GM04503 (cell line): ENCODE data around the gene RUNX1.
"Not testable (repeated sequence)": the region's sequence is repeated elsewhere in the genome, so short reads cannot be mapped to it uniquely, and the experiment has no call there.

Experiments used
- DNase-seq: peaks from one replicate; pipeline ENCODE4 v3.0.0-alpha.2; 2012; ENCODE audit warnings: low read depth

Gene RUNX1

DNA sequence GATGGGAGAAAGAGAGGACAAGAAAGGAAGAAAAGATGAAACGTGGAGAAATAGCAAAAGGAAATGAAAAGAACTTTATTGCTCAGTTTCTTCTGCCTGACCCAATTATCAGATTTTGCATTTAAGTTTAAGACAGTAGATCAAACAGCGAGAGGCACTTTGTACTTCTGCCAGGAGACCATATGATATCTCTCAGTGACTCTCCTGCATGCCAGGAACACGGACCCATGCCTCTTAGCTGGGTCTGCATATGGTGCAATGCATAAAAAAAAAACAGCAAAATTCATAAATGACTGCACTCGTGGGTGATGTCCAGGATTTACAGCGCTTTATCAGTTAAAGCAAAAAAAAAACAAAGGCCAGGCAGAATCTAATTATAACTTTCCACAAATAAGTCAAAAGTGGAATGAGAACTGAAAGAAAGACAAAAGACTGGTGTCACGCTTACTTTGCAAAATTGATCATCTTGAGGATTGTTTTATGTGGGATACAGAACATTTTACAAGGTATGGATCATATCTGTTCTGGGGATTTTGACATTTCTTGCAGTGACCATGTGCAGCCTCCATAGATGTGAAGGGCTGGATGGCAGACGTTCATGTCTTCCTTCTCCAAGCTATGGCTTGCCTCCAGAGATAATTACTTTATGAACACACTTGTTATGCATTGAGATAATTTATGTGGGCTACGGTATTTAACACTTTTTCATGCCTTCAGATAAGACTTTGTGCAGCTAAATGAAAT is 79.5 kb downstream of the RUNX1 start:
- no peak for DNase-seq

DNA sequence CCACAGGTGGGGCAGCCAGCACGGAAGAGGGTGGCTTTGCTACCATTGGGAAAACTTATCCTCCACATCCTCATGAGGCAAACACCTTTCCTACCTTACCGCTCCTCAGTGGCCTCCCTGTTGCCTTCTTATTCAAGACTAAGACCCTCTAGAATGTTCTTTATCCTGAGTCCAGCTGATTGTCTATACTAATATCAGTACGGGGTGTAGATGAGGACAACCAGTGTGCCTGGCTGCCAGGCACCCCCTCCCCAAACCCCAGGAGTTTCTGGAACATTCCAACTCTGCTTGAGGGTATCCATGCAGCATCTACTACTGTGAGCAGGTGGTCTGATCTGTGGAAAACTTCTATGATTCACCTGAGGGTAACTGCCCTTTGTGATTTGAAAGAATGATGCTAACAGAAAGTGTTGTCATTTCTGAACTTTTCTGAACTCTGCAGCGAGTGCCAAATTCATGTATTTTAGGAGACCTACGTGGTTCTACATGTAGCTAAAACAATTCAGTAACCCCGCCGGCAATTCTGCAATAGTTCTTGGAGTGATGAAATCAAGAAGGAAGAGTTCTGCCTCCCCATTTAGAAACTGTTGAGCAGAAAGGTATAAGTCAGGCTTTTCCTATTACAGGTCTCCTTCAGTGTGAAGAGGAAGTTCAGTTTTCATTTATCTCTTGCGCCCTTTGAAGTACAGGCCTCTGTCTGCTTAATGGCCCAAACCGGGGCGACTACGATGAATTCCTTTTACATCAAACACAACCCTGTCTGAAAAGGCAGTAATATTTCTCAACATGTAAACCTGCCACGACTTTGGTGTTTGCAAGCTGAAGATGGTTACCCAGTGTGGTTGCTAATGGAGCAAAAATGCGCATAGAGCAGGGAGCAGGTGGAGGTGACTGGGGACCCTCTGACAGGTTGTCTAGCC is 80.4 kb downstream of the RUNX1 start:
- no peak for DNase-seq

DNA sequence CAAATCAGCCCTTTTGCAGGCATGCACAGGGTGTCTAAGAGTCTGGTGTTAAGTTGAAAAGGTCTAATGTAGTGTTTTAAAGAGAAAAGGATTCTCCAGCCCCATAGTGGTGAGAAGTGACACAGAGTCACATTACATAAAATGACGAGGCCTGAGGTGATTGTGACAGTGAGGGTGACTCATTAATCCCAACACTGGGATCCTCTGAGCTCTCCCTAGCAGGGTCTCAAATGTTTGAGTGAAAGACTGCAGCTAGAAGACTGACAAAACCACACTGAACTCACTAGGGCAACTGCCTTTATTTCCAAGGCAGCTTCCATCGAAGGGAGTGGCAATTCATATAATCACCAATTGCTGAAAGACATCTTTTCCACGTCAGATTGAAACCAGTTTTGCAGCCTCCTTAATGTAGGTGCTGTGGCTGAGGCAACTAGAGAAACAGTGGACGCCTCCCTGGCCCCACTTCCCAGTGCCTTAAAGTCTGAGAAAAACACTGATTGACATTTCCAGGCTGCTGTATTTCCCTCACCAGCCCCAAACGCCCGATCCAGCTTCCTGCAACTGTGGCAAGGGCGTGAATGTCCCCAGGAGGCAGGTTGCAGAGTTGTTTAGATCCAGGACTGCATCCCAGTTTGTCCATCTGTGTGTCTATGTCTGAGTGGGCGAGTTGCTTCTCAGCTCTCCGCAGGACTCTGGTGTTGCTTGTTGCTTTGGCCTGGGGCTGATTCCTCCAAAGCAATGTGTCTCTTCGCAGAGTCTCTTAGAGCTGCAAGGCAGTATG is 81.4 kb downstream of the RUNX1 start:
- DNase-seq, result no peak

DNA sequence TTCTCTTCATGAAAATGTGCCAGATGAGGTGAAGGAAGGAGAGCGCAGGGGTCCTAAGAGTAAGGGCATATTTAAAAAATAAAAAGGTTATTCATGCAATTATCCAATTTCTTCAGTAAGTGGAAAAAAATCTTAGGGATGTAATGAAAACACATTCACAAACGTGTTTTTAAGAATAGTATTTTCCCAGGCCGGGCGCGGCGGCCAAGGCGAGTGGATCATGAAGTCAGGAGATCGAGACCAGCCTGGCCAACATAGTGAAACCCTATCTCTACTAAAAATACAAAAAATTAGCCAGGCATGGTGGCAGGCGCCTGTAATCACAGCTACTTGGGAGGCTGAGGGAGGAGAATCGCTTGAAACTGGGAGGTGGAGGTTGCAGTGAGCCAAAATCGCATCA is 82.2 kb downstream of the RUNX1 start:
- DNase-seq, result not testable (repeated sequence)

DNA sequence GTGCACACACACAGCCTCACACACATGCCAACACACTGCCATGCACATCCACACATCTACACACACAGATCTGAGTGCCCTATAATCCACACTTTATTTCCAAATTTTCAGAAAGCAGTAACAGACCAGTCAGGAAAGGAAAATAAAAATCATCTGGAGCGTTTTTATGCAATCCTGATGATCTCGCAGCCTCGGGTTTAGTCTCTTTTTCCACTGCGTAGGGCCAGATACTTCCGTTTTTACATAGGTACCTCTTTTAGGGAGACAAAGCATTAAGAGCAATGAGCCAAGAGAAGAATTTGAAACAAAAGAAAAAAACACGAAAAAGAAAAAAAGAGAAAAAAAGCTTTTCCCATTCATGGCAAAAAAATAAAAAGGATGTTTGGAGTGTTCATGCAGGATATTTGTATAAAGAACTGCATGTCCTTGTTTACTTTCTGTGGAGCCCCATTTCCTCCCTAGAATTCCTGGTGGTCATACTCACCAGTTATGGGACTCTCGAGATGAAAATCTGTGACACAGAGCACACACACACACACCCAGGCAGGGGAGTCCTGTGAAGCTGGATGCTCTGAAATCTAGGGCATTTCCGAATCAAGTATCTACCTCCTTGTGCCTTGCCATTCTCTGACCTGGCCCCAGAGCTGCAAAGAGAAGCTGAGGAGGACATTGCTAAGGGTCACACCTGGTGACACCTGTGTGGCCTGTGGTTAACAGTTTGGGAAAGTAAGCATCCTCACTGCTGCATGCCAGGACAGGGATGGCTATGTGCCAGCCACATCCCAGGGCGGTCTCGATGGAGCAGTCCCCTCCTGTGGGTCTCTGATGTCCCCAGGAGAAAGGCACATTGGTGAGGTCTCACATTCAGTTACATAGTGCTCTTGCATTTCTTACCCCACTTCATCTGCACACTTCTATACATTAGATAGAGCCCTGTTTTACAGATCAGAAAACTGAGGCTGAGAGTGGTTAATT is 83.6 kb downstream of the RUNX1 start:
- DNase-seq, result no peak

DNA sequence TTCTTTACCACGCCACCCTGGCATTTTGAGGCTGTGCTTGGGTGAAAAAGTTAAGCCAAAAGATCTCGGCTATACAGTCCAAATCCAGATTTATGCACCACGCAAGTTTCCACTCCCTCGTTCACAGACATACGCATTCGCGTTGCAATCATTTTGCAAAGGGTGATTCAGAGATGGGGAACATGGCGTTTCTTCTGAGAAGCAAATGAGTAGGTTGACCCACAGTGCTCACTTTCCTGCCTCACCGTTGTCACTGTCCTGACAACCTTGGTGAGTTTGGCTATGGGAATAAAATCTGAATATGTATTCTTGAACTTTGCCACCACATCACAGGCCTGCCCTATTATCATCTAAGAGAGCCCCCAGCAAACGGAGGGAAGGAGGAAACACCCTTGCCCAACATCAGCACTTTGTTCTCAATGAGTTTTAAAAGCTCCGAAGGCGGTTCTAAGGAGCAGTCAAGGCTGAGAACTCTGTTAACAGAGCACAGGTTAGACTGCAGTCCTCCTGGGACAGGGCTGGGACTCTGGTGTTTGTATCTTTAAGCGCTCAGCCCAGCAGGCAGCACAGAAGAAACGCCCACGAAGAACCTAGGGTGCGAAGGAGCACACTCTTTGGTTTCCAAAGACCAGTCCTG is 86.4 kb downstream of the RUNX1 start:
- no peak for DNase-seq

DNA sequence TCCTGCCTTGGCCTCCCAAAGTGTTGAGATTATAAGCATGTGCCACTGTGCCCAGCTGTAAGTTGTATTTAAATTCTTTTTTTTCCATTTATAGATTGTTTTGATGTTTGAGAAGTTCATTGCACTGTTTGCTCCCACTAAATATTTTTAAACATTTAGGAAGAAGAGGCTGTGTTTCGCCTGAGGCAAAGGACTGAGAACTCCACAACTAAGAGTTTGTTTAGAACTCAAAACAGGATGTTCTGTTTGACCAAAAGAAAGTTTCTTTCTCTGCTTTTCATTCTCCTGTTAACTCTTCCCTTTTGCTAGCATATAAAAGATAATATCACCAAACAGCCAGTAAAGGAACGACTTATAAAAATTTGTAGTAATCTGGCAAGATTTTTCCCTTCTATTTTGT is 87.0 kb downstream of the RUNX1 start:
- DNase-seq, result no peak

DNA sequence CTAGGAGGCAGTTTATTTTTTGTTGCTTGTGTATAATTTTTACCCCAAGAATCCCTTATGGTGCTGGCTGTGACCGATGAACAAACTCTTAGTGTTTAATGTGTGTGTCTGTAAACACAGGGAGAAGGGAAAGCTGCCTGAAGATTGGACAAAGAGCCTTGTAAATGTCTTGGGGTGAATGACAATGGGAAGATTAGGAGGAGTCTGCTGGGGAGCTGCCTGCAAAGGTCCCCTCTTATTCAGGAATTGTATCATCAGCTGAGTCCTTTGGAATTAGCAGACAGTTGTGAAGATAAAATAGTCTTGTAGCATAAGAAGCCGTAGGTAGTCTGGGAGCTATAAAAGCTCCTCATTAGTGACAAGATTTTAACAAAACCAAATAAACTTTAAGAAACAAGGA is 88.4 kb downstream of the RUNX1 start:
- no peak for DNase-seq

DNA sequence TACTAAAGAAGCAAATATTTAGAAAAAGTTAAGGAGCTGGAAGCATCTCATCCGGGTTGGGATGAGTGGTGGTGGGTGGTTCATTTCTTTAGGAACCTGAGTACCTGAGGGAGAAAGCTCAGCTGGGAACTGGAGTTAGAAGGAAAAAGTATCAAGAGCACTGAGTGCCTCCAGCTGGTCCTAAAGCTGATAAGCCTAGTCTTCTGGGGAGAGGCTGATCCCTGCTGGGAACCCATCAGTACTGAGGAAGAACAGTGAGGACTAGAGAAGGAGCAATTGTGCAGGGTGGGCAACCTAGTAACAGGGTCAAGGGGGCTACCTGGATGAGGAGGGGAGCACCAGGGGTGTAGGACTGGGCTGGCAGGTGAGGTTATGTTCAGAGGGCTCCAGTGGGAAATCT is 89.5 kb downstream of the RUNX1 start:
- DNase-seq, result no peak

DNA sequence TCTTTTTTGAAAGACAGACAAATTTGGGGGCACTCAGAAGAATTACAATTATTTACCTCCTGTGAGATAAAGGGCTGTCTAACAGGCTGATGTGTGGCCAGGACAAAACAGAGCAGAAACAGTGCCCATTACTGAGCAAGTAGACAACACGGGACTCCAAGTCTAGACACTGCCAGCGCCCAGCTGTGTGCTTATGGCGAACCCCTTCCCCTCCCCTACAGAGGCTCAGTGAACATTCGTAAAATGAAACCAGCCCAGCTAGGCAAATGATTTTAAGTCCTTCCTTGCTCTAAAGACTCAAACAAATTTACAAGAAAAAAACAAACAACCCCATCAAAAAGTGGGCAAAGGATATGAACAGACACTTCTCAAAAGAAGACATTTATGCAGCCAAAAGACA is 91.1 kb downstream of the RUNX1 start:
- no peak for DNase-seq

DNA sequence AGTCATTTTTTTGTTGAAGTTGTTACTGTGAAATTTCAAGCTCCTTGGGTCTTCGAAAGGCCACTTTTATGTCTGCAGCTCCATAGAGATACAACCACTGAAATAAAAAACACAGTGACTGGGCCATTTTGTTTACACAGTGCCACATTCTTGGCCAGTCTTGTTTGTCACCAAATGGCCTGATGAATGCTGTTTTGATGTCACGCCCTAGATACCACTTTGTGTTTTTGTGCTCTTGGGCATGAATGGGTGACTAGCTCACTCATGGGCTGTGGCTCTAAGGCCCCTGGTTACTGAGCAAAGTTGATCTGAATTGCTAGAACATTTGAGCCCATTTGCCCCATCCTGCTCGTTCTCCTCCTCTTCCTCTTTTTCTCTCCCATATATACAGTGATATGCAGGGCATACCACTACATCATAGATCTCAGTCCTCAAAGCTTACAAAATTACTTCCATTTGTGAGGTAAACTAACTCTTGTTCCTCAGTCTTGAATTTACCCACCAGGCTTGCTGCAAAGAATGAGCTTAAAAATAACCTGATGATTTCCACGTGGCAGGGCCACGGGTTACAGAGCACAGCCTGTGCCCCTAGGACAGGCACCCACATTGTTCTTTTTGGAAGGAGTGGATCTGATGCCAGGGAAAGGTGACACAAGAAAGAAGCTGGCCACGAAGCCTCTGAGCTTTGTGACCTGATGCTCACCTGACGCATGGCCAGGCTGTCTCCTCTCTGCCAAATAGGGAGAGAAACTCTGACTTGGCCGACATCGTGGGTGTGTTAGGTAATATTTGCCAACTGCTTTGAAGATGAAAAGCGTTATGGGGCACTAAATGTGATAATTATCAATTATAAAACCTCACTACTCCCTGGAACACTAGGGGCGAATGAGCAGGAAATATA is 92.4 kb downstream of the RUNX1 start:
- DNase-seq, result no peak

DNA sequence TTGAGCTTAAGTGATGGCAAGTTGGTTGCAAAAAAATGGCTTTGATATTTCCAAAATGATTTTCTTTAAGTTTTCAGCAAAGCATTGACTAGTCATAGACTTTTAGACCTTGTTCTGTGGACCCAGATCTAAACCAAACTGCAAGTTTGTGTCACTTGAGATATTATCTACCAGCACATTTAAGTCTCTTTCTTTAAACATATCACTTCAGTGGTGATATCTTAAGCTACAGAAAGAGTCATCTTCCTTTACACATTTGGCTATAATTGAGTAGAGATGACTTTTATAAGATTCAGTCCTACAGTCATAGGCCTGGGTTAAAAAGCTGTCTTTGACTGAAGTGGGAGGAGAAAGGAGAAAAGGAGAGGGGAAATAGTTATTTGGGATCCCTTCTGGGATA is 95.2 kb downstream of the RUNX1 start:
- DNase-seq, result no peak

DNA sequence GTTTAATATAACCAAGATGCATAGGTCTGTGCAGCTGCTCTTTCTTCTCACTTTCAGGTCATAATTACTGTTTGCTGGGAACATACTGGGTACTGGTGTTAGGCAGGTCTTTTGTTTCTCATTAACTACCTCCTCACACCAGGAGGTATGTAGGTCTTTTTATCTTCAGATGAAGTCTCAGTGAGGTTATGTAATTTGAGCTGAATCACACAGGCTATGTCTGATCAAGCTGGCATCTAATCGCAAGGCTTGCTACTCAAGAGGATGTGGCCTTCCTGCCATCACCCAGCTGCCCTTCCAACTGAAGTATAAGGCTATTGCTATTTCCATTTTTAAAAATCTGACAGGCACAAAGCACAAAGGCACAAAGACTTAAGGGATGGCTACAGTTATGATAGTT is 96.4 kb downstream of the RUNX1 start:
- no peak for DNase-seq

DNA sequence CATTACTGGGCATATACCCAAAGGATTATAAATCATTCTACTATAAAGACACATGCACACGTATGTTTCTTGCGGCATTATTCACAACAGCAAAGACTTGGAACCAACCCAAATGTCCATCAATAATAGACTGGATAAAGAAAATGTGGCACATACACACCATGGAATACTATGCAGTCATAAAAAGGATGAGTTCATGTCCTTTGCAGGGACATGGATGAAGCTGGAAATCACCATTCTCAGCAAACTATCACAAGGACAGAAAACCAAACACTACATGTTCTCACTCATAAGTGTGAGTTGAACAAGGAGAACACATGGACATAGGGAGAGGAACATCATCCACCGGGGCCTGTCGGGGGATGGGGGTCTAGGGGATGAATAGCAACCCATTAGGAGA is 97.2 kb downstream of the RUNX1 start:
- DNase-seq, result not testable (repeated sequence)

DNA sequence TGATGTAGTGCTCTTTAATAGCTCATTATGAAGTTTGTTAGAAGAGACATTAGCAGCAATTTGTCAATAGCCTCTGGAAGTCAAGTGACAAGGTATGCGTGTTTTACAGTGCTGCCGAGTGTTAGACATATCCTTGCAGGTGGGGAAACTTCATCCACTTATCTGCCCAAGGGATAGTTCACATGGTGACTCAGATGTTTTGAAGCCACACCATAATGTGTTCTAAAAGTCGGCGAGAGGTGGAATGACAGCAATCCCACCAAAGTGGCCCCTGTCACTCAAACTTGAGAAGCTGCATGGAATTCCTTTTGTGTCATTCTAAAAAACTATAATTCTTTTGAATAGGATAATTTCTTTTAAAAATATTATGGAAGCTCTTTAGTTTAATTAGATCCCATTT is 98.1 kb downstream of the RUNX1 start:
- DNase-seq, result no peak

DNA sequence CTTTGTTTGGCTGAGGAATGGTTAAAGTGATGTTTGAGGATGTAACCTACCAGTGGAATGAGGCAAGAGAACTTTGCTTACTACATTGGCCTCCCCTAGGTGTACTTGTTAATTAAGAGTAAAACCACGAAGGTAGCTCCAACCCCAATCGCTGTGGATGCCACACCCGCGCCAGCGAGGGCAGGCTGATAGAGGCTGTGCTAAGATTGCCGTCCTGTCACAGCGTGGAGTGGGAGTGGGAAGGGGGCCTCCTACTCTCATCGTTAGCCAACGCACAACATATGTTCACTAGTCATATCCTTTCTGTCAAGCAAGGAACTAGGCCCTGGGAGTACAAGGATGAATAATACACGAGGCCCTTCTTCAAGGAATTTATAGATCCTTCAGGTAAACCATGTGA is 99.6 kb downstream of the RUNX1 start:
- no peak for DNase-seq

DNA sequence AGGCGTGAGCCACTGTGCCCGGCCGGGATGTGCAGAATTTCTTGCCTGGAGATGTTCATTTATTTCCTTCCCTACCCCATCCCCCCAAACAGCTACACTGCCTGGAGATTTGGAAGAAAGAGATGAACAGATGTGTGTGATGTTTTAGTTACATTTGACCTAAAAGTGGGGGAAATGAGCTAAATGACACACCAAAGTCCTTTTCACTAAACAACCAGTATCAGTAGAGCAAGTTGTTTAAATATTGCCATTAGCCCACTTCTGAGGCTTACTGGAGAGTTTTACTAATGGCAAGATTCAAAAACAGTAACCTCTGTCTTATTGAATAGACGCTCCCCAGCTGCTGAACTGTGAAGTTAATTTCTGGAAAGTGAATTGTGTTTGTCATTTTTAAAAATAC is 100.1 kb downstream of the RUNX1 start:
- DNase-seq, result no peak

DNA sequence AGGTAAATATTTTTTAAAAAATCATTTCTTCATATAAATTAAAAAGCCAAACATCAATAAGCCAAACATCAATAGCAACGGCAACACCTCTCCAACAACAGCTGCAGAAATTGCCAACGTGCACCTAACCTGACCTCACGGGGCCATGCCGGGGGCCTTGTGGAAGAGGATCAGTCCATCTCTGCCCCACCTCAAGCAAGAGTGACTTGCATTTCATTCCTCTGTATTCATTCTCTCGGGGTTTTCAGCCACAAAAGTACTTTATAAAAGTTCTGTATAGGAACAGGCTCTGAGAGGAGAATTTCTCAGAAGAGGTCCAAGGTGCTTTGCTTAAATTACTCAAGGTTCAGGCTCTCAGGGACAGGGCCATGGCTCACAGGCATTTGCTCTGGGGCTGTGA is 100.9 kb downstream of the RUNX1 start:
- no peak for DNase-seq

DNA sequence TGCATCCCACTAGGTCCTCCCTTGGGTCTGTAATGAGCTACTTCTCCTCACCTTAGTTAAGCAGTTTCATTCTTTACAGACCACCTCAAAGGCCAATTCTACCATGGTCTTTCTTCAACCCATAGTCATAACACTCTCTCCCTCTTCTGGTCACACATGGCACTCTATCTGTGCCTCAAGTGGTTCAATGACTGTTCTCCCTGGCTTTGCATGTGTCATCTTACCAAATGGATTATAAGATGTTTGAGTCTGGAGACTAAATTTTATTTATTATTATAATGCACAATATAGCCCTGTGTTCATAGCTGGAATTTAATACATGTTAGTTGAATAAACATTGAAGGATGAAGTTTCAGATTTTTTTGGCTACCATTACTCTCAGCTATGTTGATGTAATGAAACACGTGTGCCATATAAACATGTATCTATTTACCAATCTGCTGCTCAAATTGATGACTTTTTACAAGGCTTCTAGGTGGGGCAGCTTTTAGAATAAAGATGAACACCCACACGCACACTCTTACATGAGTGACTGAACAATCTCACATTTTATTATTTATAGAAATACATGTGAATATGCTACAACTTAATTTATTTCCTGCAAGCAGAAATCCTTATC is 102.1 kb downstream of the RUNX1 start:
- DNase-seq, result no peak
